ENCODE measurements around the gene IRX5.

The IRX5 gene

DNA sequence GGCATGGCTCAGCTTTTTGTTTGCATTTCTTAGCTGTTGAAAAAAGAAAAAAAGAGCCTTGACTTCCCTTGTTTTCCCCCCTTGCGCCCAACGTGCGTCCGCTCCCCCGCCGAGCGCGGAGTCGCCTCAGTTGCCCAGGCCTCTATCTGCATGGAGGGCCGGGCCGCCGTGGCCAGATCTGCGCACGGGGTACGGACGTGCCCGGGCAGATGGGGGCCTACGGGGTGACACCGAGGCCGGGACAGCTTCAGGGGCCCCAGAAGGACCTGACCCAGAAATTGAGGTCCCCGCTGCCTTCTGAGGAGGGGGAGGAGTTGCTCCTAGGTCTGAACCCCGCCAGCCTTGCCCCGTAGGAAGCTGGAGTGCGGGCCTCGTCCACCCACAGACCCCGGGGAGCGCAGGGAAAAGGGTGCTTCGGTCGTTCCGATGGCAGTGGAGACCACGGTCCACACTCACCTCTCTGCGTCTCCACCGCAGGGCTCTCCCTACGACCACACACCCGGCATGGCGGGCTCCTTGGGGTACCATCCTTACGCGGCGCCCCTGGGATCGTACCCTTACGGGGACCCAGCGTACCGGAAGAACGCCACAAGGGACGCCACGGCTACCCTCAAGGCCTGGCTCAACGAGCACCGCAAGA is 1.5 kb downstream of the IRX5 start:
- Histone ChIP-seq H3K36me3 (ENCODE audit: insufficient read depth, low read length) (no peaks in the 10 kb centered on the region), H3K9me3 (ENCODE audit: low read length) (peaks cover 1% of the 10 kb centered on the region), H3K27me3 (ENCODE audit: control insufficient read depth in 1 of 2, insufficient read depth in 2 of 2, low read length in 2 of 2) (peaks cover 75 to 85% of the 10 kb centered on the region in 2 donors), H3K4me1 (ENCODE audit: insufficient read depth, low read length) (peaks cover 23% of the 10 kb centered on the region), H3K9ac (ENCODE audit: low read length) (no peak overlapping the region), H3K4me3 (ENCODE audit: low read depth in 1 of 2, low read length in 2 of 2) (no peak overlapping the region), H3K27ac (ENCODE audit: low read depth, low read length) (no peak overlapping the region)

GRCh38 chr16:54932737-54933254 is 2.1 kb downstream of the IRX5 start:
- Histone ChIP-seq H3K36me3 (ENCODE audit: insufficient read depth, low read length) (no peaks in the 10 kb centered on the region), H3K4me1 (ENCODE audit: insufficient read depth, low read length) (peaks cover 29% of the 10 kb centered on the region), H3K27ac (ENCODE audit: low read depth, low read length) (no peak overlapping the region), H3K9me3 (ENCODE audit: low read length) (no peaks in the 10 kb centered on the region), H3K9ac (ENCODE audit: low read length) (no peak overlapping the region), H3K4me3 (ENCODE audit: low read depth in 1 of 2, low read length in 2 of 2) (no peak overlapping the region), H3K27me3 (ENCODE audit: control insufficient read depth in 1 of 2, insufficient read depth in 2 of 2, low read length in 2 of 2) (peaks cover 75 to 85% of the 10 kb centered on the region in 2 donors)

DNA sequence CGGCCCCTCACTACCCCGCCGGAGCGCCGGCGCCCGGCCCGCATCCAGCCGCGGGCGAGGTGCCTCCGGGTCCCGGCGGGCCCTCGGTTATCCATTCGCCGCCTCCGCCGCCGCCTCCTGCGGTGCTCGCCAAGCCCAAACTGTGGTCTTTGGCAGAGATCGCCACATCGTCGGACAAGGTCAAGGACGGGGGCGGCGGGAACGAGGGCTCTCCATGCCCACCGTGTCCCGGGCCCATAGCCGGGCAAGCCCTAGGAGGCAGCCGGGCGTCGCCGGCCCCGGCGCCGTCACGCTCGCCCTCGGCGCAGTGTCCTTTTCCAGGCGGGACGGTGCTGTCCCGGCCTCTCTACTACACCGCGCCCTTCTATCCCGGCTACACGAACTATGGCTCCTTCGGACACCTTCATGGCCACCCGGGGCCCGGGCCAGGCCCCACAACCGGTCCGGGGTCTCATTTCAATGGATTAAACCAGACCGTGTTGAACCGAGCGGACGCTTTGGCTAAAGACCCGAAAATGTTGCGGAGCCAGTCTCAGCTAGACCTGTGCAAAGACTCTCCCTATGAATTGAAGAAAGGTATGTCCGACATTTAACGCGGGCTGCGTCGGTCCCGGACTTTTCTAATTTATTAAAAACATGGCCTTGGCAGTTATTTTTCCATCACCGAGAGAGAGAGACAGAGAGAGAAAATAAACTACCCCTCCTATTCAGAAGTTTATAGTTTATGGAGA is 2.8 kb downstream of the IRX5 start:
- H3K9me3 ChIP-seq (ENCODE audit: low read length), result no peaks in the 10 kb centered on the region
- H3K27me3 ChIP-seq (ENCODE audit: control insufficient read depth in 1 of 2, insufficient read depth in 2 of 2, low read length in 2 of 2), result peaks cover 79 to 89% of the 10 kb centered on the region in 2 donors
- H3K4me1 ChIP-seq (ENCODE audit: insufficient read depth, low read length), result peaks cover 36% of the 10 kb centered on the region
- no peak overlapping the region for H3K4me3 ChIP-seq (ENCODE audit: low read depth in 1 of 2, low read length in 2 of 2)
- H3K27ac ChIP-seq (ENCODE audit: low read depth, low read length), result no peak overlapping the region
- H3K36me3 ChIP-seq (ENCODE audit: insufficient read depth, low read length), result no peaks in the 10 kb centered on the region
- no peak overlapping the region for H3K9ac ChIP-seq (ENCODE audit: low read length)

GRCh38 chr16:54934481-54935265 is 4.0 kb downstream of the IRX5 start:
- peaks cover 34% of the 10 kb centered on the region for H3K4me1 ChIP-seq (ENCODE audit: insufficient read depth, low read length)
- H3K9ac ChIP-seq (ENCODE audit: low read length), result no peak overlapping the region
- no peaks in the 10 kb centered on the region for H3K36me3 ChIP-seq (ENCODE audit: insufficient read depth, low read length)
- H3K9me3 ChIP-seq (ENCODE audit: low read length), result no peaks in the 10 kb centered on the region
- H3K27ac ChIP-seq (ENCODE audit: low read depth, low read length), result no peak overlapping the region
- H3K27me3 ChIP-seq (ENCODE audit: control insufficient read depth in 1 of 2, insufficient read depth in 2 of 2, low read length in 2 of 2), result peaks cover 86 to 92% of the 10 kb centered on the region in 2 donors
- no peak overlapping the region for H3K4me3 ChIP-seq (ENCODE audit: low read depth in 1 of 2, low read length in 2 of 2)

DNA sequence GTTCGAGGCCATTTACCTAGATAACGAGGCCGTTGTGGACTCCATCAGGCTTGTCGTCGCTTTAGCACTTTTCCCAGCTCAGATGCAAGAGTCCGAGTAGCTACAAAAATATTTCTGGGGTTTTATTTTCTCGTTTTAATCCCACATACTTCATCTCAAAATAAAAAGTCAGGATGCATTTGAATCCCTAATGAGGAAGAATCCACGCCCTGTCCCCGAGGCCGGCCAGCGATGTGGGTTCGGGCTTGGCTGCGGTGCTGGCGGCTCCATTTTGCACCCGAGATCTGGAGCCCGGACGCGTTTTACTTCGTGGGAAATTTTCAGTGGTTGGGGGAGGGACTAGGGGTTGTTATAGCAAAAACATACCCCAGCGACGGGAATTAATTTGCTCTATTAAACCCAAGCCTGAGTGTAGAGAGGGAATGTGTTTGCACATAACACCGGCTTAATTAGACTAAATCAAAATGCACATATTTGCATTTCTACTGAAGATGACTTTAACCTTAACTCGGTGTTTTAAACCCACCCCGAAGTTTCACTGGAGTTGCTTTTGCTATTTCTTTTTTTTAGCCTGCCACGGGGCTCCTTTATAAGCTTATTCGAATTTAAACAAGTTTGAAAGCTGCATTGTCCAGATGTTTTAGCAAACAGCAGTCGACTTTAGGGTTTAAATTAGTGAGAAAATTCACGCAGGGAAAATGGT is 4.8 kb downstream of the IRX5 start:
- Histone ChIP-seq H3K9me3 (ENCODE audit: low read length) (peaks cover 5% of the 10 kb centered on the region), H3K27me3 (ENCODE audit: control insufficient read depth in 1 of 2, insufficient read depth in 2 of 2, low read length in 2 of 2) (peaks cover 87 to 92% of the 10 kb centered on the region in 2 donors), H3K4me1 (ENCODE audit: insufficient read depth, low read length) (peaks cover 27% of the 10 kb centered on the region), H3K4me3 (ENCODE audit: low read depth in 1 of 2, low read length in 2 of 2) (no peak overlapping the region), H3K36me3 (ENCODE audit: insufficient read depth, low read length) (no peaks in the 10 kb centered on the region), H3K9ac (ENCODE audit: low read length) (no peak overlapping the region), H3K27ac (ENCODE audit: low read depth, low read length) (no peak overlapping the region)

DNA sequence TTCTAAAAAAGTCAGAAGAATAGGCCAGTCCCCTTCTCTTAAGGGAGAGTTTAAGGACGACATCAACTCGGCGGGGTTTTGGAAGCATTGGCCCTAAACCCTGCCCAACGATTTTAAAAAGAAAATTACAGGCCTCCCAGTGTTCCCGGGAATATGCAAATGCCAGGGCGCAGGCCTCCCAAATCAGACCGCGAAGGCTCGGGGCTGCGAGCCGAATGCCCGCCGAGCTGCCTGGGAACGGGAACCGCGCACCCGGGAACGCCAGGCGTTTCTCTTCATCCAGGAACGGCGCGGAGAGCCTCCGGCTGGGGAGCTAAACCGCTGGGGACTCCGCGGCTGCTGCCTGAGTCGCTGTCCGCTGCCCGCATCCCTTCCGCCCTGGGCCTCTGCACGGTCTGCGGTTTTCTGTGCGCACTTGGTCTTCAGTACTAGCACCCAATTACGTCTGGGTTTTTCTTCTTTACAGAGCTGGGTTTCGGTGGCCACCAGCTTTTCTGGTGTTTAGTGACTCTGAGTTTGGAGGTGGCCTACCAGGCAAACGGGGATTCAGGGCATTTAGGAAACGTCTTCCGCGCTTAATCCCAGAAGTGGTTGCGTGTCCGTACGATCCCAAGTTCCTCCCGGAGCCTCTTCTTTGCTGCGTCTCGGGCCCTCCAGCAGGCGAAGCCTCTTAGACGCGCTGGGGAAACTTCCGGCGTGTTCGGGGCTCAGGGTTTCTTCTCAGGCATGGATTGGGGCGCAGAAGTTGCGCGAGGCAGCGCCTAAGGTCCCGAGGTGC is 5.7 kb downstream of the IRX5 start:
- H3K9ac ChIP-seq (ENCODE audit: low read length), result no peak overlapping the region
- H3K4me1 ChIP-seq (ENCODE audit: insufficient read depth, low read length), result peaks cover 27% of the 10 kb centered on the region
- no peaks in the 10 kb centered on the region for H3K36me3 ChIP-seq (ENCODE audit: insufficient read depth, low read length)
- H3K9me3 ChIP-seq (ENCODE audit: low read length), result peaks cover 5% of the 10 kb centered on the region
- peaks cover 96% of the 10 kb centered on the region in 2 donors for H3K27me3 ChIP-seq (ENCODE audit: control insufficient read depth in 1 of 2, insufficient read depth in 2 of 2, low read length in 2 of 2)
- H3K27ac ChIP-seq (ENCODE audit: low read depth, low read length), result no peak overlapping the region
- no peak overlapping the region for H3K4me3 ChIP-seq (ENCODE audit: low read depth in 1 of 2, low read length in 2 of 2)

DNA sequence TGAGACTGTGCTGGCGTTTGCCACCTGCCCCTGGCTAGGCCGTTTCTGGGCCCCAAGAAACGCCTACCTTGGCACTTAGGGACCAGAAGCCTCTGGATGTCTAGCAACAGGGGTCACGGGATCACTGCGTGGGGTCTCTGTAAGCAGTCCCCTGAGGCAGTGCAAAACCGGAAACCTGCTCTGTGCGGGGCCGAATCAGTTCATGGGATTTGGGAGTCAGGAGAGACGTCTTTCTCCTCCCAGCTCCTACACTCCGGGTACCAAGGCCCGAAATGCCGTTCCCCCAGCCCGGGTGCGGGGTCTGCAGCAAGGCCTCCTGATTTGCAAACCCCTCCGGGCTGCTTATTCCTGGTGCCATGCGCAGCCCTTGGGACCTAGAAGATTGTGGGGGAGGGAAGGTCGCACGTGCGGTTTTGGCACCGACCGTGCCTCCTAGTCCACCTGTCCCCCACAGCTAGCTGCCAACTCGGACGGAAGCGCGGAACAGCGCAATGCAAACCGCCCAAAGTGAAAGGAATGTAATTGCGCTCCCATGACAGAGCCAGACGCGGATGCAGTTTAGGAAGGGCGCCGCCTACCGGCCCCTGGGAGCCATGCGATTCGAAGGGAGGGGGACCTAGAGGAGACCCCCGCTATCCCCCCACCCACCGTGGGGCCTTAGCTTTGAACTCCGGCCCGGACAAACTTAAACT is 6.5 kb downstream of the IRX5 start:
- peaks cover 89 to 90% of the 10 kb centered on the region in 2 donors for H3K27me3 ChIP-seq (ENCODE audit: control insufficient read depth in 1 of 2, insufficient read depth in 2 of 2, low read length in 2 of 2)
- peaks cover 27% of the 10 kb centered on the region for H3K4me1 ChIP-seq (ENCODE audit: insufficient read depth, low read length)
- no peak overlapping the region for H3K9ac ChIP-seq (ENCODE audit: low read length)
- no peaks in the 10 kb centered on the region for H3K36me3 ChIP-seq (ENCODE audit: insufficient read depth, low read length)
- H3K4me3 ChIP-seq (ENCODE audit: low read depth in 1 of 2, low read length in 2 of 2), result no peak overlapping the region
- H3K27ac ChIP-seq (ENCODE audit: low read depth, low read length), result no peak overlapping the region
- H3K9me3 ChIP-seq (ENCODE audit: low read length), result peaks cover 5% of the 10 kb centered on the region

GRCh38 chr16:54937671-54938211 is 7.1 kb downstream of the IRX5 start:
- Histone ChIP-seq H3K4me3 (ENCODE audit: low read depth in 1 of 2, low read length in 2 of 2) (no peak overlapping the region), H3K9ac (ENCODE audit: low read length) (no peak overlapping the region), H3K27me3 (ENCODE audit: control insufficient read depth in 1 of 2, insufficient read depth in 2 of 2, low read length in 2 of 2) (peaks cover 83 to 84% of the 10 kb centered on the region in 2 donors), H3K9me3 (ENCODE audit: low read length) (peaks cover 5% of the 10 kb centered on the region), H3K36me3 (ENCODE audit: insufficient read depth, low read length) (no peaks in the 10 kb centered on the region), H3K4me1 (ENCODE audit: insufficient read depth, low read length) (peaks cover 27% of the 10 kb centered on the region), H3K27ac (ENCODE audit: low read depth, low read length) (no peak overlapping the region)

- Histone ChIP-seq H3K9ac (ENCODE audit: low read length) (no peak overlapping the region), H3K36me3 (ENCODE audit: insufficient read depth, low read length) (no peaks in the 10 kb centered on the region), H3K9me3 (ENCODE audit: low read length) (peaks cover 5% of the 10 kb centered on the region), H3K4me1 (ENCODE audit: insufficient read depth, low read length) (peaks cover 27% of the 10 kb centered on the region), H3K27me3 (ENCODE audit: control insufficient read depth in 1 of 2, insufficient read depth in 2 of 2, low read length in 2 of 2) (peaks cover 80% of the 10 kb centered on the region in 2 donors), H3K4me3 (ENCODE audit: low read depth in 1 of 2, low read length in 2 of 2) (peak overlapping the region in 1 of 2 donors; percentile 30), H3K27ac (ENCODE audit: low read depth, low read length) (no peak overlapping the region)
These were observed 7.8 kb downstream of the IRX5 start for GRCh38 chr16:54938212-54939028.

All from muscle layer of colon (tissue), 2 donors.